ENCODE measurements around the gene CCDC138.

CCDC138 gene

DNA sequence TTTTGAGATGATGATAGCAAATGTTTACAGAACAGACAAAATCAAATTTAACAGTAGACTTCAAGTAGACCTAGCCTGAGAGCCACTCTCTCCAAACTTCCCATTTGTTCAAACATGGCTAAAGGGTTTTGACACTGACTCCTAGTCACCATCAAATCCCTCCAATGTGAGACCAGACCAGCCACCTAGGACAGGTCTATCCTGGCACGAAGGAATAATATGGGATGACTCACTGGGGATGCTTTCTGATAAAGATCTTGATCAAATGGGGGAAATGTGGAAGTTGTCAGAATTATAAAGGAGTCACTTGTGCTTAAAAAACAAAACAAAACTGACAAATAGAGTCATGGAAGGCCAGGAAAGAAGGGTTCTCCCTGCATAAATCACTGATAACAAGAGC is 106.7 kb downstream of the CCDC138 start (continued):
- TF ChIP-seq CREB5 (CRISPR knock-in tag; IDR thresholded peaks at IDR 0.05; ENCODE audit: low read depth) (no peak), CSRNP3 (CRISPR knock-in tag; IDR thresholded peaks at IDR 0.05) (no peak), CSDC2 (CRISPR knock-in tag; IDR thresholded peaks at IDR 0.05) (no peak), BACH2 (CRISPR knock-in tag; IDR thresholded peaks at IDR 0.05; ENCODE audit: borderline replicate concordance) (no peak), SNAI2 (CRISPR knock-in tag; IDR thresholded peaks at IDR 0.05) (no peak)

- ATAC-seq: no peak
Observed at GRCh38 chr2:108894766-108895165, 108.2 kb downstream of the CCDC138 start.

More at GRCh38 chr2:108894766-108895165, 108.2 kb downstream of the CCDC138 start:
- TF ChIP-seq ESRRG (CRISPR knock-in tag; IDR thresholded peaks at IDR 0.05) (no peak), TOX (CRISPR knock-in tag; IDR thresholded peaks at IDR 0.05; ENCODE audit: borderline replicate concordance) (no peak), SNAI2 (CRISPR knock-in tag; IDR thresholded peaks at IDR 0.05) (no peak), ZFP30 (CRISPR knock-in tag; IDR thresholded peaks at IDR 0.05) (no peak), PPARA (CRISPR knock-in tag; IDR thresholded peaks at IDR 0.05; ENCODE audit: borderline replicate concordance) (no peak), TCF4 (CRISPR knock-in tag; IDR thresholded peaks at IDR 0.05; ENCODE audit: borderline replicate concordance) (no peak), ZNF565 (CRISPR knock-in tag; conservative IDR thresholded peaks at IDR 0.05; ENCODE audit: low read depth) (no peak), CSRNP3 (CRISPR knock-in tag; IDR thresholded peaks at IDR 0.05) (no peak), CREB5 (CRISPR knock-in tag; IDR thresholded peaks at IDR 0.05; ENCODE audit: low read depth) (no peak), BACH2 (CRISPR knock-in tag; IDR thresholded peaks at IDR 0.05; ENCODE audit: borderline replicate concordance) (no peak), ZNF70 (CRISPR knock-in tag; IDR thresholded peaks at IDR 0.05) (no peak), GLIS3 (CRISPR knock-in tag; IDR thresholded peaks at IDR 0.05) (no peak), TSHZ2 (CRISPR knock-in tag; IDR thresholded peaks at IDR 0.05) (no peak), ISL1 (CRISPR knock-in tag; IDR thresholded peaks at IDR 0.05) (no peak), RARB (CRISPR knock-in tag; IDR thresholded peaks at IDR 0.05) (no peak), ZNF8 (CRISPR knock-in tag; IDR thresholded peaks at IDR 0.05) (no peak), ZC3H10 (CRISPR knock-in tag; IDR thresholded peaks at IDR 0.05) (no peak), OSR1 (CRISPR knock-in tag; IDR thresholded peaks at IDR 0.05) (no peak)
- TF ChIP-seq, protein P1, sequence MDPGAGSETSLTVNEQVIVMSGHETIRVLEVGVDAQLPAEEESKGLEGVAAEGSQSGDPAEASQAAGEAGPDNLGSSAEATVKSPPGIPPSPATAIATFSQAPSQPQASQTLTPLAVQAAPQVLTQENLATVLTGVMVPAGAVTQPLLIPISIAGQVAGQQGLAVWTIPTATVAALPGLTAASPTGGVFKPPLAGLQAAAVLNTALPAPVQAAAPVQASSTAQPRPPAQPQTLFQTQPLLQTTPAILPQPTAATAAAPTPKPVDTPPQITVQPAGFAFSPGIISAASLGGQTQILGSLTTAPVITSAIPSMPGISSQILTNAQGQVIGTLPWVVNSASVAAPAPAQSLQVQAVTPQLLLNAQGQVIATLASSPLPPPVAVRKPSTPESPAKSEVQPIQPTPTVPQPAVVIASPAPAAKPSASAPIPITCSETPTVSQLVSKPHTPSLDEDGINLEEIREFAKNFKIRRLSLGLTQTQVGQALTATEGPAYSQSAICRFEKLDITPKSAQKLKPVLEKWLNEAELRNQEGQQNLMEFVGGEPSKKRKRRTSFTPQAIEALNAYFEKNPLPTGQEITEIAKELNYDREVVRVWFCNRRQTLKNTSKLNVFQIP (CRISPR knock-in tag; IDR thresholded peaks at IDR 0.05; ENCODE audit: borderline replicate concordance, low read depth): no peak

Data from SK-N-SH treated with all-trans-retinoic acid at 6 μM for 48 hours (cell line).